NCI-H526 (cell line): Measurements from ENCODE around the gene HOXA7.

Experiments used
- DNase-seq, 2 experiments: peaks; one replicate each; lab custom pipeline; 2025; lab: John Stamatoyannopoulos, UW

Gene HOXA7

DNA sequence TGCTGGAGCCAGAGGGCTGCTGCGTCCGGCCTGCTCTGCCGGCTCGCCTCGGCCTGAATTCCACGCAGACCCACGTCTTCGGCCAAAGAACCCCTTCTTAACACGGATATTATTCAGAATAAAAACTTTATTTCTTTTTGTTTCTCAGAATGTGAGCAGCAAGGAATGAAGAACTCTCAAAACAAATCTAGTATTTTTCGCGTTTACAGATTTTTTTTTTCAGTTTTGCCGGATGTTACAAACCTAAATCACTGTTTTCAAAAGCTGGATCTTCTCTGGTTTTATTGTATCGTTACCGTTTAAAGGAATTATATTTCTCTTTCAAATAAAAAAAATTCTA, 49.6 kb downstream of the HOXA7 start:
- DNase-seq = no peak

DNA sequence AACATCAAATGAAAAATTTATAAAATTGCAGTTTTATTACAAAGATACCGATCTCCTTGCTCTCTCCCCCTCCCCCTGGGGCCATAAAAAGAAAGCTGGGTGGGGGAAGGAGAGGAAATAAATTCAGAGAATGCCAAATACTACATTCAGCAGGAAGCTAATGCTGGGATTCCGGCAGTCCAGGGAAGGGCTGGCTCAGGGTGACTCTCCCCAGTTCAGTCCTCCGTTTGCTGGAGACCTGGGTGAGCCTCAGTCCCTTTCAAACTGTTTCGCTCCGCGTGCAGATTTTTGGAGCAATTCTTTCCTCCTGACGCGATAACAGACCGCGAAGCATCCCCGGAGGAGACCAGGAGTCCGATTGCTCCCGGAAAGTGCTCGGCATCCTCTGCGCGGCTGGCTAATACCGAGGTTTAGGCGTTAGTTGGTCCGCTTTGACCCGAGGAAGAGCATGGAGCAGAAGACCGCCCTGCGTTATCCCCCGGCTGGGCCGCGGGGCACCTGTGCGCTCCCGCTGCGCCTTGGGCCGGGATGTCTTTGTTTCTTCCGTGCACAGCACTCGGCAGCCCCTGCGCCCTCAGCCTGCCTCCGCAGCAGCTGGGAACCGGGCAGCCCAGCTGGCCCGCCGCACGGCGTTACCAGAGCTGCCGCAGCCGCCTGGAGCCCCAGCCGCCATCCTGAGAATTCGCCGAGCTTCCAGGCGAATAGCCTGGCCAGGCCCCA, 50.1 kb downstream of the HOXA7 start:
- DNase-seq = no peak

- no peak for DNase-seq
Observed at GRCh38 chr7:27105301-27106031, 51.0 kb downstream of the HOXA7 start.

DNA sequence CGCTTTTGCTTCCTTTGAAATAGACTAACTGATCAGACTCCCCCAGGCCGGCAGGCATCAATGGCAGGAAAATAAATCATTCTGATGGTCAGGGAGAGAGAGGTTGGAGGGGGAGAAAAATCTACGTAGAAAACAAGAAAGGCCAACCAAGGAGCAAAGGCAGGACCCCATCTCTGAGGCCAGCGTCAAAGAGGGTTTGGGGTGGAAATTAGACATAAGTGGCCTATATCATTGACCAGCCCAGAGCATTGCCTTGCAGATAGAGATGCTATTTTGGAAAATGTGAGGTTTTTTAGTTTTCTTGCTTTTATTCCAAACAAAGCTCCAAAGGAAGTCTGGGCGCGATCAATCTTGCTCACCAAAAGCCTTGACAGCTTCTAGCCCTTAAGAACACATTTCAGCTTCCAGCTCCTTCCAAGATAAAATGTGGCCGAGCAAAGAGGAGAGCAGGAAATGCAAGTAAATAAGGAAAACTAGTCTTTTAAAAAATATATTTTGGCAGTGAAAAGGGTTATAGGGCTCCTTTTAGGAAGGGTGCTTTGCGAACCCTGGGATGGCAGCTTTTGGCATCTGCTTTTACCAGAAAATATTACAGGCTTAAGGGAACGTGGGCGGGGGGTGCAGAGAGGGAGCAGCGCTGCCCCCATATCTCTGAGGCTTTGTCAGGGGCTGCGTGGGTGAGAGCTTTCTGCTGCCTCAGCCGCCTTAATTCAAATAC, 52.0 kb downstream of the HOXA7 start:
- no peak for DNase-seq
